Epithelial cell of esophagus (primary cell): ENCODE results near the gene CYP2A7.
"Not testable (repeated sequence)": the region's sequence is repeated elsewhere in the genome, so short reads cannot be mapped to it uniquely, and the experiment has no call there.

Experiments used
- DNase-seq: peaks from one replicate; pipeline ENCODE4 v3.0.0; 2010; ENCODE audit warnings: low read depth
- H3K4me3 ChIP-seq: 2 replicates; pipeline ENCODE4 v1.5.1; 2011; ENCODE audit warnings: mild to moderate bottlenecking, low read length, control low read depth
- TF ChIP-seq, protein P1 (sequence below): IDR thresholded peaks from 2 replicates; pipeline ENCODE4 v1.5.1; 2011; ENCODE audit warnings: low read depth, mild to moderate bottlenecking, low read length, control low read depth, inconsistent platforms; ENCODE audit not compliant: insufficient read depth; ENCODE audit errors: missing control alignments

The CYP2A7 gene

DNA sequence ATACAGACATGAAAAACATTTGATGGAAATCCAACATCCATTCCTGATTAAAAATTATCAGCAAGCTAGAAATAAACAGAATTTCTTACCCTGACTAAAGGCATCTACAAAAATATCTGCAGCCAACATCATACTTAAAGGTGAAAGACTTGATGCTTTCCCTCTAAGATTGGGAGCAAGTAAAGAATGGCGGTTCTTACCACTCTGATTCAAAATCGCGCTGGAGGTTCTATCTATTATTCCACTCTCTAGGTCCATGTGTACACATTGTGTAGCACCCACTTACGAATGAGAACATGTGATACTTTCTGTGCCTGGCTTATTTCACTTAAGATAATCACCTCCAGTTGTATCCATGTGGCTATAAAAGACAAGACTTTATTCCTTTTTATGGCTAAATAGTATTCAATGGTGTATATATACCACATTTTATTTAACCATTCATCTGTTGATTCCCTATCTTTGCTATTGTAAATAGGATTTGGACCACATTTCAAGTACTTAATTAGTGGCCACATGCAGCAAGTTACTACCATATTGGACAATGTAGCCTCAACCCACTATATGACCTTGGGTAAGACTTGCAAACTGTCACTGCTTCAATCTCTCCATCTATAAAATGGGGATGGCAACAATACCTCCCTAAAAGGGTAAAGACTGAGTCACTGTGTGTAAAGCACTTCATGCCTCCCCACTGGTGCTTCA is 38.4 kb upstream of the CYP2A7 start:
- TF ChIP-seq, protein P1, sequence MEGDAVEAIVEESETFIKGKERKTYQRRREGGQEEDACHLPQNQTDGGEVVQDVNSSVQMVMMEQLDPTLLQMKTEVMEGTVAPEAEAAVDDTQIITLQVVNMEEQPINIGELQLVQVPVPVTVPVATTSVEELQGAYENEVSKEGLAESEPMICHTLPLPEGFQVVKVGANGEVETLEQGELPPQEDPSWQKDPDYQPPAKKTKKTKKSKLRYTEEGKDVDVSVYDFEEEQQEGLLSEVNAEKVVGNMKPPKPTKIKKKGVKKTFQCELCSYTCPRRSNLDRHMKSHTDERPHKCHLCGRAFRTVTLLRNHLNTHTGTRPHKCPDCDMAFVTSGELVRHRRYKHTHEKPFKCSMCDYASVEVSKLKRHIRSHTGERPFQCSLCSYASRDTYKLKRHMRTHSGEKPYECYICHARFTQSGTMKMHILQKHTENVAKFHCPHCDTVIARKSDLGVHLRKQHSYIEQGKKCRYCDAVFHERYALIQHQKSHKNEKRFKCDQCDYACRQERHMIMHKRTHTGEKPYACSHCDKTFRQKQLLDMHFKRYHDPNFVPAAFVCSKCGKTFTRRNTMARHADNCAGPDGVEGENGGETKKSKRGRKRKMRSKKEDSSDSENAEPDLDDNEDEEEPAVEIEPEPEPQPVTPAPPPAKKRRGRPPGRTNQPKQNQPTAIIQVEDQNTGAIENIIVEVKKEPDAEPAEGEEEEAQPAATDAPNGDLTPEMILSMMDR: no peak
- no peak overlapping the region for H3K4me3 ChIP-seq
- no peak for DNase-seq

DNA sequence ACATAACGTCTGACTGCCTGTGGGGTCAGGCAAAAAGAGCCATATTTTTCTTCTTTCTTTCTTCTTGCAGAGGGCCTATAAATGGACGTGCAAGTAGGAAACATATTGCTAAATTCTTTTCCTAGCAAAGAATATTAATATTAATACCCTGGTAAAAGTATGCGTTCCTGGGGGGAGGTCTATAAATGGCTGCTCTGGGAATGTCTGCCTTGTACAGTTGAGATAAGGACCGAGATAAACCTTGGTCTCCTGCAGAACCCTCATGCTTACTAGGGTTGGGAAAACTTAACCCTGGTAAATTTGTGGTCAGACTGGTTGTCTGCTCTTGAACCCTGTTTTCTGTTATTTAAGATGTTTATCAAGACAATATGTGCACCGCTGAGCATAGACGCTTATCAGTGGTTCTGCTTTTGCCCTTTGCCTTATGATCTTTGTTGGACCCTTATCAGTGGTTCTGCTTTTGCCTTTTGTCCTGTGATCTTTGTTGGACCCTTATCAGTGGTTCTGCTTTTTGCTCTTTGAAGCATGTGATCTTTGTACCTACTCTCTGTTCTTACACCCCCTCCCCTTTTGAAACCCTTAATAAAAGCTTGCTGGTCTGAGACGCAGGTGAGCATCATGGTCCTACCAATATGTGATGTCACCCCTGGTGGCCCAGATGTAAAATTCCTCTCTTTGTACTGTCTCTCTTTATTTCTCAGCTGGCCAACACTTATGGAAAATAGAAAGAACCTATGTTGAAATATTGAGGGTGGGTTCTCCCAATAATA is 37.7 kb upstream of the CYP2A7 start:
- not testable (repeated sequence) for H3K4me3 ChIP-seq, DNase-seq

DNA sequence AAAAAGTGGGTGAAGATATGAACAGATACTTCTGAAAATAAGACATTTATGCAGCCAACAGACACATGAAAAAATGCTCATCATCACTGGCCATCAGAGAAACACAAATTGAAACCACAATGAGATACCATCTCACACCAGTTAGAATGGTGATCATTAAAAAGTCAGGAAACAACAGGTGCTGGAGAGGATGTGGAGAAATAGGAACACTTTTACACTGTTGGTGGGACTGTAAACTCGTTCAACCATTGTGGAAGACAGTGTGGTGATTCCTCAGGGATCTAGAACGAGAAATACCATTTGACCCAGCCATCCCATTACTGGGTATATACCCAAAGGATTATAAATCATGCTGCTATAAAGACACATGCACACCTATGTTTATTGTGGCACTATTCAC is 36.3 kb upstream of the CYP2A7 start:
- not testable (repeated sequence) for H3K4me3 ChIP-seq, DNase-seq

DNA sequence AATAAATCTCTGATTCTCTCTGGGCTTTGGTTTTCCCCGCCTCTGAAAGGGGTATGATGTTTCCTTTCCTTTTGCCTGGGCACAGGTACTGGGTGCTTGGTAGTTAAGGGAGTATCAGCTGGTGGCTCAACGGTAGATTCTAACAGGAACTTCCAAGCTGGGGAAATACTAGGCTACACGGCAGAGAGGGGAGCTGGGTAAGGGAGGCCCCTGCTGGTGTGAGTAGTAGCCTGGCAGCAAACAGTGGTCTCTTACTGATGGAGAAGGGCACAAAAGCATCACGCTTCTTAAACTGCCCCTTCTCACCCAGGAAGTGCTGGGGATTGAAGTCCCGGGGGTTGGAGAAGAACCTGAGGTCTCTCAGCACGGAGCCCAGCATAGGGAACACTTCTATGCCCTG is 26.9 kb upstream of the CYP2A7 start:
- TF ChIP-seq, protein P1: no peak
- DNase-seq: no peak
- H3K4me3 ChIP-seq: no peak overlapping the region

DNA sequence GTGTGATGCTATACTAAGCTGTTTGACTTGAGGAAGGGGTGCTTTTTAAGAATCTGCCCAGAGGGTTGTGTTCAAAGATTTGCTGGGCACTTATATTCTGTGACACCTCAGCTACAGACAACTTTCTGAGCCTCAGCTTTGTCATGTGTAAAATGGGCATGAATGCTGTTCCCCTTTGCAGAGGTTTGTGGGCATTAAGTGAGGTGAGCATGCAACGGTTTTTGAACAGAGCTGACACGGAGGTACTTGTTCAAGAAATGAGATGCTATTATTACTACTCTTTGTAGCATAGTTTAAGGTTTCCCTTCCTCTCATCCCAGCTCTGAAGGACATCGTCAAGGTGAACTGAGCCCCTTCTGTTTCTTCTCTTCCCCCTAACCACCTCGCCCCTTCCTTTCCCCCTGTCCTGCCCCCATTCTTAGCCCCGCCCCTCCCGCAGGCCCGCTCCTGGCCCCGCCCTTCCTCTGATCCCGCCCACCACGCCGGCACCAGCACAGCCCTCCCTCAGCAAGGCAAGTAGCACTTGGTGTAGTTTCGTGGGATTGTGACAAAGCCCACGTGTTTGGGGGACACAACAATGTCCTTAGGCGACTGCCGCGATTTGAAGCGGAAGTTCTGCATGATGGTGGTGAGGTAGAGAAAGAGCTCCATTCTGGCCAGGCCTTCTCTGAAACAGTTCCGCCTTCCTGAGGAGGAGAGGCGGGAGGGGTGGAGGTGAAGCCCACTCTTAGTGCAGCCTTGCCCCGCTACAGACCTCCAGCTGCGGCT is 26.1 kb upstream of the CYP2A7 start:
- TF ChIP-seq, protein P1: no peak
- DNase-seq: no peak
- H3K4me3 ChIP-seq: no peak overlapping the region

DNA sequence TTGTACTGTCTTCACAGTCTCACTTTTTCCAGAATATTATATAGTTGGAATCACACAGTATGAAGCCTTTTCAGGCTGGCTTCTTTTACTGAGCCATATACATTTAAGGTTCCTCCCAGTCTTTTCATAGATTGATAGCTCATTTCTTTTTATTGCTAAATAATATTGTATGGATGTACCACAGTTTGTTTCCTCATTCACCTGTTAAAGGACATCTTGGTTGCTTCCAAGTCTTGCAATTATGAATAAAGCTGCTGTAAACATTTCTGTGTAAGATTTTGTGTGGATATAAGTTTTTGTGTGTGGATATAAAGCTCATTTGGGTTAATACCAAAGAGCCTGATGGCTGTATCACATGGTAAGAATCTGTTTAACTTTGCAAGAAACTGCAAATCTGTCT is 24.5 kb upstream of the CYP2A7 start:
- TF ChIP-seq, protein P1: no peak
- no peak for DNase-seq
- no peak overlapping the region for H3K4me3 ChIP-seq

DNA sequence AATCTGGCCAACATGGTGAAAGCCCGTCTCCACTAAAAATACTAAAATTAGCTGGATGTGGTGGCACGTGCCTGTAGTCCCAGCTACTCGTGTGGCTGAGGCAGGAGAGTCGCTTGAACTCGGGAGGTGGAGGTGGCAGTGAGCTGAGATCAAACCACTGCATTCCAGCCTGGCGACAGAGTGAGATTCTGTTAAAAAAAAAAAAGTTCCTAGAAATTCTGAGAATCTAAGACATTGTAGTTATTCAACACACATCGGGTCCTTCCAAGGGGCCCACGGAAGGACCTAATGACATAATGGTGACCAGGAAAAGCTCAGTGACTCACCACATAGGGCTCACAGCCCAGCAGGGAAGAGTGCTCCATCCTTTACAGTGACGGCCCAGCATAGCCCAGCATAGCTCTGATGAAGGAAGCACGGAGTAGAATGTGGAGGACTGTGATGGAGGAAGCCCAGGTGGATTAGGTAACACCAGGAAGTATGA is 22.7 kb upstream of the CYP2A7 start:
- H3K4me3 ChIP-seq, DNase-seq: not testable (repeated sequence)

DNA sequence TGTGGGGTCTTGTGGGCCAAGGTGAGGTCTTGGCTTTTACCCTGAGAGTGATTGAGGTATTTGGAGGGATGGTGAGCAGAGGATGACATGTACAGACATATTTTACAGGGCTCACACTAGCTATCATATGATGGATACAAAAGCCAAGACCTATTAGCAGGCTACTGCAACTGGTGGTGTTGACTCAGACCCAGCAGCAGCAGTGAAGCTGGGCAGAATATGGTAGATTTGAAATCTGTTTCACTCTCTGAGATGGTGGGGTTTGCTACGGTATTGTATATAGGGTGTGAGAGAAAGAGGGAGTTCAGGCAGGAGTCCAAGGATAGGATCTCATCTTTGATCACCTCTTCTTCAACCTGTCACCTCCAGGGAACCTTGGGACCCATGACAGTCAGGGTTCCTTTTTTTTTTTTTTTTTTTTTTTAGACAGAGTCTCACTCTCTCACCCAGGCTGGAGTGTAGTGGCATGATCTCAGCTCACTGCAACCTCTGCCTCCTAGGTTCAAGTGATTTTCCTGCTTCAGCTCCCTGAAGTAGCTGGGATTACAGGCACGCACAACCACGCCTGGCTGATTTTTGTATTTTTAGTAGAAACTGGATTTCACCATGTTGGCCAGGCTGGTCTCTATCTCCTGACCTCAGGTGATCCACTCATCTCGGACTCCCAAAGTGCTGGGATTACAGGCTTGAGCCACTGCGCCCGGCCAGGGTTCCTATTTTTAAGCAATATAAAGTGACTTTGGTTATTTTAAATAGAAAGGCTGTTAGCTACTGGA is 20.1 kb upstream of the CYP2A7 start:
- DNase-seq, H3K4me3 ChIP-seq: not testable (repeated sequence)

DNA sequence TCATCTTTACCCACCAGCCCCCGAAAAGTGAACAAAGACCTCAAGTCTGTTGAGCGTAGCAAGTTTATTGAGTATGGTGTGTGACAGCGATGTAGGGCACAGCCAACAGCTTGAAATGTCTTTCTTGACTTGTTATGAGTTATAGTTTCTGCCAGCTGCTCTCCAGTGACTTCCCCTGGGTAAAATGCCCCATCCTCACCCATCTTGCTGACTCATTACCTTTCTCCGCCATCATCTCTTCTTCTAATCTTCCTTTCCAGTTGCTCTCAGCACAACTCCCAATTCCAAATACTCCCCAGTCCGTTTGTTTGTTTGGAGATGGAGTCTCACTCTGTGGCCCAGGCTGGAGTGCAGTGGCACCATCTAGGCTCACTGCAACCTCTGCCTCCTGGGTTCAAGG is 18.5 kb upstream of the CYP2A7 start:
- DNase-seq, H3K4me3 ChIP-seq: not testable (repeated sequence)

DNA sequence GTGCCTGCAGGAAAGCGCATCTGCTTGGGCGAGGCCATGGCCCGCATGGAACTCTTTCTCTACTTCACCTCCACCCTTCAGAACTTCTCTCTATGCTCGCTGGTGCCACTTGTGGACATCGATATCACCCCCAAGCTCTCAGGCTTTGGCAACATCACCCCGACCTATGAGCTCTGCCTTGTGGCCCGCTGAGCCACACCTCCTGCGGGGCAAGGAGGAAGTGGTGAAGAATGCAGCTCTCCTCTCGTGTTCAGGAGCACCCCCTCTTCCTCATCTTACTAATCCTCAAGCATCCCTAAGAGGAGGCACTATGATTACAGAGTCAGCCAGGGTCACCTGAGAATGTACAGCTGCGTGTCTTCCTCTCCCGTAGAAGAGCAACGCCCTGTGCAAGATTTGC is 17.9 kb upstream of the CYP2A7 start:
- not testable (repeated sequence) for DNase-seq

DNA sequence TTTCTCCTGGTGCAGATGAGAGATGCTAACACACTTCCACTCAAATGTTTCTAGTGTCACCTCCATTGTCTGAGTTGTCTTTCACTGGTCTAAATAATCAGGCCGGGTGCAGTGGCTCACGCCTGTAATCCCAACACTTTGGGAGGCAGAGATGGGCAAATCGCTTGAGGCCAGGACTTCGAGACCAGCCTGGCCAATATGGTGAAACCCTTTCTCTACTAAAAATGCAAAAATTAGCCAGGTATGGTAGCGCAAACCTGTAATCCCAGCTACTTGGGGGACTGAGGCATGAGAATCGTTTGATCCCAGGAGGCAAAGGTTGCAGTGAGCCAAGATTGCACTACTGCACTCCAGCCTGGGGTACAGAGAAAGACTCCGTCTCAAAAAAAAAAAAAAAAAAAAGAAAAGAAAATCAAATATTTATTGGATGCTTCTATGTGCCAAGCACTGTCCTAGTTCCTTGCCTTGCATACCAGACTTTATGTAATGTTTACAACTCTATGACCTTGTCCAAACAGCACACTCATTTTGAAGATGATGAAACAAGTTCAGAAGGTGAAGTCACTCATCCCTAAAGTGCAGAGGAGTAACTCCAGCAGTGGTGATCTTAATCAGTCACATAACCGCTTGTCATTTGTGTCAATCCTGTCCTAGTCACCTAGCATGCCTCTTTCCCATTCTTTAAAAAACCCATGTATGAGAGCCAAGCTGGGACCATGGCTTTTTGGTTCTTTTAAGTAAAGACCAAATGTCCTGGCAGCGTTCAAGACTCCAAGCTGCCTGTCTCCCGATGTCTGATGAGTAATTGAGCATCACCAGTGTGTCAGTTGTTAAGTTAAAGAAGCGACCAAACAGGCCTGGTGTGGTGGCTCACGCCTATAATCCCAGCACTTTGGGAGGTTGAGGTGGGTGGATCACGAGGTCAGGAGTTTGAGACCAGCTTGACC is 15.1 kb upstream of the CYP2A7 start:
- H3K4me3 ChIP-seq: not testable (repeated sequence)
- peak; percentile 7 for DNase-seq

More for the DNA sequence above, 17.9 kb upstream of the CYP2A7 start:
- not testable (repeated sequence) for H3K4me3 ChIP-seq
